Gastrocnemius medialis (tissue), 4 donors: ENCODE measurements around the gene TDRD12. TPM values are rescaled to one million over a fixed set of nuclear protein-coding genes. Genes with fewer than 3 reads are reported as not detected.
"Not testable (repeated sequence)": the region's sequence is repeated elsewhere in the genome, so short reads cannot be mapped to it uniquely, and the experiment has no call there.

Experiments used
- ATAC-seq, 2 donors: fragments of 150-250 bp; one replicate each; pipeline ENCODE4 v1.9.1; 2016
- DNase-seq, 2 donors: peaks; one replicate each; pipeline ENCODE4 v3.0.0-alpha.2; 2019
- H3K27ac ChIP-seq, 4 donors: fragments of 200-600 bp; sonication (generic); 1 replicate in 1 of 4; 2 replicates in 3 of 4; pipeline ENCODE4 v1.5.1; 2016 to 2018; ENCODE audit warnings: mild to moderate bottlenecking in 2 of 4, moderate library complexity in 1 of 4
- H3K27me3 ChIP-seq, 3 donors: fragments of 200-600 bp; sonication (generic) in 2 of 3; 1 replicate in 1 of 3; 2 replicates in 2 of 3; pipeline versions ENCODE4 v1.5.1 to v1.6.0; 2016 to 2019; ENCODE audit warnings: mild to moderate bottlenecking in 1 of 3, moderate library complexity in 1 of 3
- H3K36me3 ChIP-seq, 2 donors: fragments of 200-600 bp; sonication (generic) in 1 of 2; one replicate each; pipeline ENCODE4 v1.5.1; 2017 to 2018
- H3K4me1 ChIP-seq, 2 donors: fragments of 200-600 bp; sonication (generic) in 1 of 2; one replicate each; pipeline ENCODE4 v1.5.1; 2016 to 2017; ENCODE audit warnings: mild to moderate bottlenecking in 2 of 2
- H3K4me3 ChIP-seq, 4 donors: fragments of 200-600 bp; sonication (generic) in 3 of 4; 1 replicate in 1 of 4; 2 replicates in 3 of 4; pipeline ENCODE4 v1.5.1; 2016 to 2019; ENCODE audit warnings: mild to moderate bottlenecking in 2 of 4
- H3K9me3 ChIP-seq, 3 donors: fragments of 200-600 bp; sonication (generic) in 2 of 3; 1 replicate in 1 of 3; 2 replicates in 2 of 3; pipeline ENCODE4 v1.5.1; 2016 to 2019
- CTCF ChIP-seq, 5 experiments: fragments of 450-650 bp in 3 of 5; fragments of 200-600 bp in 2 of 5; sonication (generic) in 2 of 5; IDR thresholded peaks in 4 of 5; conservative IDR thresholded peaks in 1 of 5; 1 replicate in 4 of 5; 2 replicates in 1 of 5; pipeline ENCODE4 v1.5.1; 2016 to 2019; ENCODE audit warnings: antibody characterized with exemption in 5 of 5, mild to moderate bottlenecking in 3 of 5, moderate library complexity in 3 of 5
- POLR2A ChIP-seq, 2 donors: fragments of 450-650 bp; IDR thresholded peaks; one replicate each; pipeline ENCODE4 v1.6.1; 2017; ENCODE audit warnings: antibody characterized with exemption in 2 of 2, mild to moderate bottlenecking in 2 of 2, moderate library complexity in 2 of 2
- in situ Hi-C, 4 donors: fragments of 200-750 bp; cut with MboI; loops; one replicate each; pipeline versions ENCODE4 v1.15.0 to v1.8.0; 2017; ENCODE audit warnings: low sequenced_read_pairs in 4 of 4
- intact Hi-C: fragments of 100-400 bp; cut with DNase I; formaldehyde crosslinking; loops from one replicate; pipeline ENCODE4 v1.15.1; 2023; ENCODE audit warnings: low total_unique reads
- total RNA-seq, 4 donors: library from RNA; depleted of rRNA; stranded (reverse); fragments of >200 nt; gene quantifications; one replicate each; pipeline versions ENCODE4 v1.1.0 to v1.2.3, GENCODE V29; 2016

The TDRD12 gene
- total RNA-seq, 4 donors from 2014 or later = 0.10 to 1.0 (median 0.37) TPM

DNA sequence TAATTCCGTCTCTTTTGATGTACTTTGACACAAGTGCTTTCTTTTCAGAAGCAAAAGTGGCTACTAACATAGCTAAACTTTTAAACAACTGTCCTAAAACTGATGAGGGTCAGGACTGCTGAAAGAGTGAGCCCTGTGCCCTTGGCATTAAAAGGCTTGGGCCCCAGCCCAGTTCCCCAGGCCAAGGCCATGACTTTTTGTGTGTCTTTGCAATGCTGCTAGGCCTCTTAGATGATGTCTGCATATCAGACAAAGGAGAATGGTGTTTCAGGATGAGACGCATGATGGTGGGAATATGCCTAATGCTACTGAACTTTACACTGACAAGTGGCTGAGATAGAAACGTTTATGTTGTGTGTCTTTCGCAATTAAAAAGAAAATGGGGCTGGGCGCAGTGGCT is 112.0 kb downstream of the TDRD12 start:
- DNase-seq = no peak
- in situ Hi-C loops = no loop called here
- intact Hi-C loops = no loop called here
- no peaks in the 10 kb centered on the region for H3K27me3 ChIP-seq
- H3K9me3 ChIP-seq = no peaks in the 10 kb centered on the region
- no peak for ATAC-seq
- H3K4me1 ChIP-seq = no peaks in the 10 kb centered on the region
- no peaks in the 10 kb centered on the region for H3K36me3 ChIP-seq
- no peak overlapping the region for H3K27ac ChIP-seq
- TF ChIP-seq CTCF (IDR thresholded peaks at IDR 0.05 in 4 of 5, conservative IDR thresholded peaks at IDR 0.05 in 1 of 5) (no peak), POLR2A (IDR thresholded peaks at IDR 0.05) (no peak)
- no peak overlapping the region for H3K4me3 ChIP-seq

DNA sequence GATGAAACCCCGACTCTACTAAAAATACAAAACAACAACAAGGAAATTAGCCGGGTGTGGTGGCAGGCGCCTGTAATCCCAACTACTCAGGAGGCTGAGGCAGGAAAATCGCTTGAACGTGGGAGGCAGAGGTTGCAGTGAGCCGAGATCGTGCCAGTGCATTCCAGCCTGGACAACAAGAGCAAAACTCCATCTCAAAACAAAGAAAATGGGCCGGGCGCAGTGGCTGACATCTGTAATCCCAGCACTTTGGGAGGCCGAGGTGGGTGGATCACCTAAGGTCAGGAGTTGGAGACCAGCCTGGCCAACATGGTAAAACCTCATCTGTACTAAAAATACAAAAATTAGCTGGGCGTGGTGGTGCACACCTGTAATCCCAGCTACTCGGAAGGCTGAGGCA is 112.5 kb downstream of the TDRD12 start:
- H3K9me3 ChIP-seq, ATAC-seq, DNase-seq, H3K27ac ChIP-seq, H3K4me3 ChIP-seq, intact Hi-C loops, H3K27me3 ChIP-seq, H3K36me3 ChIP-seq, in situ Hi-C loops, H3K4me1 ChIP-seq: not testable (repeated sequence)

DNA sequence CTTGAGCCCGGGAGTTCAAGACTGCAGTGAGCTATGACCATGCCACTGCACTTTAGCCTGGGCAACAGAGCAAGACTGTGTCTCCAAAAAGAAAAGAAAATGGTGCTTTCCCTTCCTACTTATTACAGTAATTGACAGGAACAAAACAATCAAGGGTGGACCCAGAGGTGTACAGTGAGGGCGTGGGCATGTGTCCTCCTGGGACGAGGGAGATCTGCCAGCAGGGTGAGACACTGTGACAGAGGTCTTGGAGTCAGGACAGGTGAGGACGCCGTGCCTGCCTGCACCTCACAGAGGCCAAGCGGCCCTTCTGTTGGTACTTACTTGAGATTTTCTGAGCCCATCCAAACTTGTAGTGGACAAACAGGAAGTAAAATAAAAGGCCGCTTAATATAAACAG is 113.3 kb downstream of the TDRD12 start:
- DNase-seq, H3K27ac ChIP-seq, H3K27me3 ChIP-seq, H3K4me3 ChIP-seq, in situ Hi-C loops, H3K9me3 ChIP-seq, intact Hi-C loops, ATAC-seq, H3K4me1 ChIP-seq, H3K36me3 ChIP-seq: not testable (repeated sequence)

GRCh38 chr19:32833388-32833787 is 113.8 kb downstream of the TDRD12 start:
- H3K27me3 ChIP-seq, in situ Hi-C loops, H3K36me3 ChIP-seq, intact Hi-C loops, H3K27ac ChIP-seq, ATAC-seq, H3K4me3 ChIP-seq, DNase-seq, H3K4me1 ChIP-seq, H3K9me3 ChIP-seq: not testable (repeated sequence)

DNA sequence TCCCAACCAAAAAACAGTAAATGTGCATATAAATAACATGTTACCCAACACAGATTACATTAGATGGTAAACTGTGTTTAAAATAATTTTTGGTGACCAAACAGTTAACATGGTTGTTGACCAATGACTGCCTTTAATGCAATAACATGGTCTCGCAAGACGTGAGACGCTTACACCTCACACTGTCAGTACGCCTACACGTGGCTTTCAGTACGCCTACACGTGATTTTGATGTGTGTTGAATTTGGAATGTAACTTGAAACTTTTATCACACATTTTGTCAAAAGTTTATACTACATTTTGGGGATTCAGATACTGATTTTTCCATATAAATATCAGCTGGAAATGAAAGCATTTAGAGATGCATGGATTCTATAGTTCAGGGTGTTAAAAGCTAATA is 118.0 kb downstream of the TDRD12 start:
- DNase-seq = no peak
- in situ Hi-C loops = no loop called here
- no peak for TF ChIP-seq CTCF (IDR thresholded peaks at IDR 0.05 in 4 of 5, conservative IDR thresholded peaks at IDR 0.05 in 1 of 5)
- no peak for TF ChIP-seq POLR2A (IDR thresholded peaks at IDR 0.05)
- peaks cover 0 to 9% (median 3%) of the 10 kb centered on the region in 3 donors for H3K9me3 ChIP-seq
- H3K27ac ChIP-seq = no peak overlapping the region
- H3K27me3 ChIP-seq = no peaks in the 10 kb centered on the region
- ATAC-seq = no peak
- no peaks in the 10 kb centered on the region for H3K4me1 ChIP-seq
- no peak overlapping the region for H3K4me3 ChIP-seq
- H3K36me3 ChIP-seq = no peaks in the 10 kb centered on the region
- intact Hi-C loops = no loop called here

DNA sequence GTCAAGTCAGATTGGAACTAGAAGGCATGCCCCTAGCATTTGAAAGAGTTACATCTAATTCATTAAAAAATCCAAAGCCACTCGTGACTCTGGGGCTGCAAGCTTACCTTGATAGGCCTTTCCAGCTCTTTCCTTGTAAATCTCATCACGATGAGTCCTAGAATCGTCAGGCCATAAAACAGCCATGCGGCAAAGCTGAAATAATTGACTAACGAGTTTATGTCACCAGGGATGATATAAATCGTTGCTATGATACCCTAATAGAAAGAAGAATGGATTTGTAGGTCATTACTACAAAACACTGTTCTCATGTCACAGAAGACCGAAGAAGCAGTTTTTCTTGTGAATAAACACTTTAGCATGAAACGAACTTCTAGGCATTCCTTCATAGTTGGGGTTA is 122.5 kb downstream of the TDRD12 start:
- TF ChIP-seq CTCF (IDR thresholded peaks at IDR 0.05 in 4 of 5, conservative IDR thresholded peaks at IDR 0.05 in 1 of 5) = no peak
- TF ChIP-seq POLR2A (IDR thresholded peaks at IDR 0.05) = no peak
- H3K4me3 ChIP-seq = no peak overlapping the region
- H3K4me1 ChIP-seq = no peaks in the 10 kb centered on the region
- no peaks in the 10 kb centered on the region for H3K36me3 ChIP-seq
- intact Hi-C loops = no loop called here
- in situ Hi-C loops = no loop called here
- no peaks in the 10 kb centered on the region for H3K27me3 ChIP-seq
- no peak for ATAC-seq
- no peak for DNase-seq
- peaks cover 0 to 9% (median 3%) of the 10 kb centered on the region in 3 donors for H3K9me3 ChIP-seq
- no peak overlapping the region for H3K27ac ChIP-seq
